ENCODE data around the gene MOCOS. TPM values are rescaled to one million over a fixed set of nuclear protein-coding genes. Genes with fewer than 3 reads are reported as not detected.

MOCOS gene
- total and polyA plus RNA-seq, 2 donors from 2014 or later: 1.1 to 5.8 TPM

DNA sequence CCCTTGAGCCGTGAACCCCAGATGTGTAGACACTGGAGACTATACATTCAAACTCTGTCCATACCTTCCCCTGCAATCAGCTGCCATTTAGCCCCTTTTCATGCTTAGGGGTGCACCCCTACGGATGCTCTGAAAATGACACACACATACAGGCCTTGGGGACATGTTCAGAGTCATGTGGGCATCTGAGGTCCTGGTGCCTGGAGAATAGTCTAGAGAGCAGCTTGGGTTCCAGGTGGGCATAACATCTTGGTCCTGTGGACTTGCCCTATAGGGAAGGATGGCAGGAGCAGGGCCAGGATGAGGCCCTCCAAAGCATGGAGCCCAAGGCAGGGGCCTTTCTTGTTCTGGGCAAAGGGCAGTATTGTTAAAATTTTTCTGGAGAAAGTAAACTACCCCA is 100.4 kb downstream of the MOCOS start:
- TF ChIP-seq CTCF (IDR thresholded peaks at IDR 0.05; ENCODE audit: borderline replicate concordance, extremely low read depth, insufficient read depth): no peak
- Histone ChIP-seq H3K27me3 (ENCODE audit: control insufficient read depth, insufficient read depth, low read length) (no peaks in the 10 kb centered on the region), H3K36me3 (ENCODE audit: control insufficient read depth in 2 of 3, insufficient read depth in 3 of 3, low read length in 3 of 3) (no peaks in the 10 kb centered on the region), H3K4me3 (ENCODE audit: low read length in 3 of 3) (no peak overlapping the region), H3K9me3 (ENCODE audit: control insufficient read depth in 2 of 3, insufficient read depth in 1 of 3, low read length in 3 of 3) (no peaks in the 10 kb centered on the region), H3K4me1 (ENCODE audit: control insufficient read depth in 2 of 3, insufficient read depth in 2 of 3, low read depth in 1 of 3, low read length in 3 of 3) (peaks cover 0 to 3% (median 0%) of the 10 kb centered on the region in 3 donors), H3K9ac (ENCODE audit: low read length in 3 of 3) (no peak overlapping the region), H3K27ac (ENCODE audit: low read depth in 2 of 2, low read length in 2 of 2) (no peak overlapping the region)
- DNase-seq (no peak), FAIRE-seq (no peak)
- intact Hi-C loops (cut with DNase I): loop anchor here (10.0 kb wide), 2 partner anchors 193 to 273 kb away; no protein-coding TSS in a partner anchor

DNA sequence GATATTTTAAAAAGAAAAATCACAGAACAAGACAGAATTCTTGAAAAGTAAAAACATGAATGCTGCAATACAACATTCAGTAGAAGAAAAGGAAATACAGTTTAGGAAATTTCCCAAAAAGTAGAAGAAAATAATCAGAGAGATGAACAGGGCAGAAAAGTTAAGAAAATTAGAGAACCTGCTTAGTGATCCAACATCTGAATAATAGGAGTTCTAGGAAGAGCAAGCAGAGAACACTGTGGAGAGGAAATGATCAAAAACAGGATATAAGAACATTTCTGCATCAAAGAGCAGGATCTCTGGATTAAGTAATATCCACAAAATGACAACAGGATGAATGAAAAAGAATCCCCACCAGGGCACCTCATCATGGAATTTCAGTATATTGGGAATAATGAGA is 101.4 kb downstream of the MOCOS start:
- intact Hi-C loops (cut with DNase I): loop anchor here (10.0 kb wide), 2 partner anchors 194 to 274 kb away; no protein-coding TSS in a partner anchor
- Histone ChIP-seq H3K27me3 (ENCODE audit: control insufficient read depth, insufficient read depth, low read length) (no peaks in the 10 kb centered on the region), H3K9me3 (ENCODE audit: control insufficient read depth in 2 of 3, insufficient read depth in 1 of 3, low read length in 3 of 3) (no peaks in the 10 kb centered on the region), H3K9ac (ENCODE audit: low read length in 3 of 3) (no peak overlapping the region), H3K4me3 (ENCODE audit: low read length in 3 of 3) (no peak overlapping the region), H3K4me1 (ENCODE audit: control insufficient read depth in 2 of 3, insufficient read depth in 2 of 3, low read depth in 1 of 3, low read length in 3 of 3) (peaks cover 0 to 3% (median 0%) of the 10 kb centered on the region in 3 donors), H3K27ac (ENCODE audit: low read depth in 2 of 2, low read length in 2 of 2) (no peak overlapping the region), H3K36me3 (ENCODE audit: control insufficient read depth in 2 of 3, insufficient read depth in 3 of 3, low read length in 3 of 3) (no peaks in the 10 kb centered on the region)
- TF ChIP-seq CTCF (IDR thresholded peaks at IDR 0.05; ENCODE audit: borderline replicate concordance, extremely low read depth, insufficient read depth): no peak
- DNase-seq: no peak
- no peak for FAIRE-seq

GRCh38 chr18:36294031-36294430 is 106.7 kb downstream of the MOCOS start:
- Histone ChIP-seq H3K27ac (ENCODE audit: low read depth in 2 of 2, low read length in 2 of 2) (no peak overlapping the region), H3K9me3 (ENCODE audit: control insufficient read depth in 2 of 3, insufficient read depth in 1 of 3, low read length in 3 of 3) (no peaks in the 10 kb centered on the region), H3K4me3 (ENCODE audit: low read length in 3 of 3) (no peak overlapping the region), H3K4me1 (ENCODE audit: control insufficient read depth in 2 of 3, insufficient read depth in 2 of 3, low read depth in 1 of 3, low read length in 3 of 3) (no peaks in the 10 kb centered on the region), H3K9ac (ENCODE audit: low read length in 3 of 3) (no peak overlapping the region), H3K27me3 (ENCODE audit: control insufficient read depth, insufficient read depth, low read length) (no peaks in the 10 kb centered on the region), H3K36me3 (ENCODE audit: control insufficient read depth in 2 of 3, insufficient read depth in 3 of 3, low read length in 3 of 3) (no peaks in the 10 kb centered on the region)
- no peak for DNase-seq
- intact Hi-C loops (cut with DNase I): no loop called here
- TF ChIP-seq CTCF (IDR thresholded peaks at IDR 0.05; ENCODE audit: borderline replicate concordance, extremely low read depth, insufficient read depth): no peak
- FAIRE-seq: no peak

DNA sequence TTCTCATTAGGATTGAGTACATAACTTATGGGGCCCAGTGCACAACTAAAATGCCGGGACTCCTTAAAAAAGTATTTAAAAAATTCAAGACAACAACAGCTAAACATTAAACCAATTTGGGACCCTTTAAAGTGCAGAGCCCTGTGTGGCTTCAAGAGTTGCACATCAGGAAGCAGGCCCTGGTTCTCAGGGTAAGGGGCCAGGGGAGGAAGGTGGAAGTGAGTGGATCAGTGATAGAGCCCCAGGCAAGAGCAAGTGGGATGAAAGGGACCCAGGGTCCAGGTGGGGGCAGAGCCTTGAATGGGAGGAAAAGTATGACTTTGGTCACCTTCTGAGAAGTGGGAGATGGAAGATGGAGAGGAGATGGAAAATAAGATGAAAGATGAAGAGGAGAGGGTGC is 107.9 kb downstream of the MOCOS start:
- intact Hi-C loops (cut with DNase I): no loop called here
- FAIRE-seq (no peak), DNase-seq (no peak)
- TF ChIP-seq CTCF (IDR thresholded peaks at IDR 0.05; ENCODE audit: borderline replicate concordance, extremely low read depth, insufficient read depth): no peak
- no peak overlapping the region for H3K4me3 ChIP-seq (ENCODE audit: low read length in 3 of 3)
- no peaks in the 10 kb centered on the region for H3K27me3 ChIP-seq (ENCODE audit: control insufficient read depth, insufficient read depth, low read length)
- H3K27ac ChIP-seq (ENCODE audit: low read depth in 2 of 2, low read length in 2 of 2): no peak overlapping the region
- H3K36me3 ChIP-seq (ENCODE audit: control insufficient read depth in 2 of 3, insufficient read depth in 3 of 3, low read length in 3 of 3): no peaks in the 10 kb centered on the region
- no peak overlapping the region for H3K9ac ChIP-seq (ENCODE audit: low read length in 3 of 3)
- H3K4me1 ChIP-seq (ENCODE audit: control insufficient read depth in 2 of 3, insufficient read depth in 2 of 3, low read depth in 1 of 3, low read length in 3 of 3): peaks cover 0 to 3% (median 0%) of the 10 kb centered on the region in 3 donors
- H3K9me3 ChIP-seq (ENCODE audit: control insufficient read depth in 2 of 3, insufficient read depth in 1 of 3, low read length in 3 of 3): no peaks in the 10 kb centered on the region
